Right ventricle myocardium inferior (tissue), 1 donor: ENCODE results near the gene TTC9B. TPM values are rescaled to one million over a fixed set of nuclear protein-coding genes. Genes with fewer than 3 reads are reported as not detected.
A peak's percentile ranks its signal among the peaks of the same experiment; 100 is the strongest.

Source experiments
- ATAC-seq: fragments of 200-7000 bp; cut with Tn5 transposase; one replicate; pipeline ENCODE4 v1.9.1; 2020; ENCODE audit warnings: mild to moderate bottlenecking, moderate library complexity
- DNase-seq: peaks from one replicate; pipeline ENCODE4 v3.0.0; 2021; ENCODE audit errors: missing footprints
- intact Hi-C: fragments of 100-400 bp; cut with DNase I; formaldehyde crosslinking; loops from one replicate; pipeline ENCODE4 v1.11.0; 2022
- long read RNA-seq: library from polyadenylated mRNA; unstranded; transcript quantifications from one replicate; pipeline ENCODE4 v2.0.0, GENCODE V29; 2021
- total RNA-seq: library from RNA; stranded (reverse); fragmentation: NEBNext Ultra II Directional; extraction: Animal tissue kit (Norgen Biotek cat#: 25700); gene quantifications from one replicate; pipeline ENCODE4 v1.2.1, GENCODE V29; 2021
- donor health status: DM: no; HTN: yes; CAD: no; lungs with severe emphysema.

The TTC9B gene
- total RNA-seq, result not detected
- long read RNA-seq, result 0 reads

DNA sequence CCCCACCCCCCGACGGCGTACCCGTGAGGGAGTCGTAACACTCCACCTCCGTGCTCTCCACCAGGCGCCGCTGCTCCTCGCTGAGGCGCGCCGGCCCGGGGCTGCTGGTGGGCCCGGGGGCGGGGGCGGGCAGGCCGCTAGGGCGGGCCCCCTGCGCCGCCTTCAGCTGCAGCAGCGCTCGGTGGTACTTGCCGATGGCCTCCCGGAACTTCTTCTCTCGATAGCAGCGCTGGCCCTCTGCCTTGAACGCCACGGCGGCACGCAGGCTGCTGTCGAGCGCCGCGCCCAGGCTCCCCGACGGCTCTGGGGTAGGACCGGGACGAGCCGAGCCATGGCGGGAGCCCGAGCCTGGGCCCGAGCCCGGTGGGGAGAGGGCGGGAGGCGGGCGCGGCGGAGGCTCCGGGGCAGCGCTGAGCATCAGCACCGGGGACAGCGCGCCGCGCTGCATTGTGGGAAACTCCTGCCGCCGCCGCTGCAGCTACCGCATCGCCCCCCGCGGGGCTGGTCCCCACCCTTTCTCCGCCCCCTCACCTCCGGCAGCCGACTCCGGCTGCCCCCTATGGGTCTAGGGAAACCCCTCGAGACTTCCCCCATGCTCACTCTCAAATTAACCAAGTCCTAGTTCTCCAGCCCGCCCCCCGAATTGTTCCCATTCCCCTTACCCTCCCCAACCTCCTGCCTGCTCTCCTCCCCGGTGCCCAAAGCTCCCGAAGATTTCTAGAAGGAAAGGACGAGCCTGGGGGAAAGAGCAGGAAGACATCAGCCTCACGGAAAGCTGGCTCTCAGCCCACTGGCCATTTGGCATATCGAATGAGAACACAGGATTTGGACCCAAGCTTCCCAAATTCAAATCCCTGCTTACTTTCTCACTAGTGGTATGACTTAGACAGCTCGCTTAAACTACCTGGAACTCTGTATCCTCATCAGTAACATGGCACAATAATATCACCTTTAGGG lies at the start of gene TTC9B:
Gene TTC9B, minus strand, starts transcription at position 451 of the 957 bp plus-strand sequence. Its CDS starts 3 bp downstream, at position 448.
- ATAC-seq, result no peak
- intact Hi-C loops, result no loop called here
- DNase-seq, result no peak

DNA sequence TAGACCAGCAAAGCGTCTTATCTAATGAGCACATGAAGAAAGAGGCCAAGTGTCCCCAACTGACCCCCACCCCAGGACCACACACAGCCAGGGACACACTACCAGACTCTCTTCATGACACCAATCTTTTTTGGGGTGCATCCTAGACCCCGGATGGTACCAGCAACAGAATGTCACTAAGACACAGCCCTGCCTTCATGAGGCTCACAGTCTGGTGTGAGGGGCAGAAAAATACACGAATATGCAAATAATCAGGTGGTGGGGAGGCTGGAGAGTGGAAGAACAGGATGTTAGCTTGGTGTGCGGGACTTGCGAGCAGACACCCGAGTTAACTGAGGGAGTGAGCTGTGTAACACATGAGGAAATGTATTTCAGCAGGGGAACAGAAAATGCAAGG lies 49.4 kb upstream of the TTC9B start:
- DNase-seq (no peak), ATAC-seq (no peak)
- intact Hi-C loops, result no loop called here

DNA sequence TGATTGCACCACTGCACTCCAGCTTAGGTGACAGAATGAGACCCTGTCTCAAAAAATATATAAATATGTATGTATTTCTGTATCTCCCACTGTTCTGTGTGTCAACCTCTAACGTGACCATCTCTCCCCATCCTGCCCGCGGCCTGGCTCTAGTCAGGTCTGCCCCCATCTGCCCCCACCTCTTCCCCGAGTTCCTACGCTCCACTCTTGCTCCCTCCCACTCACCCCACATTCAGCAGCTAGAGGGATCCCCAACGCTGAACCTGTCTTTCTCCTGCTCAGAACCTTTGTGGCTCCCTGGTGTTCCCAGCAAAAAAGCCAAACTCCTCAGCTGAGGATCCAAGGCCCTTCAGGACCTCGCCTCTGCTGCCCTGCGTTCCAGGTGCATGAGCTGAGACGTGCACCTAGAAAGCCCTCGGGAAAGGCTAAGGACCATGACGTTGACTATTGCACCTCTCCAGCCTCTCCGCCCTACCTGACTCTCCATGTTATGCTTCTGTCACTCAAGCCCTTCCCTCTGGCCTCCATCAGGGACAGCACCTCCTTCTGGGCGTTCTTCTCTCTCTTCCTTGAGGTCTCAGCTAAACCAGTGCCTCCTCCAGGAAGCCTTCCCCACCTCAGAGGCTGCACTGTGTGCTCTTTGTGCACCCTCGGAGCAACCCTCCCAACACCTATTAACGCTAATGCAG lies 48.9 kb upstream of the TTC9B start:
- intact Hi-C loops, result no loop called here
- DNase-seq, result no peak
- ATAC-seq, result no peak

DNA sequence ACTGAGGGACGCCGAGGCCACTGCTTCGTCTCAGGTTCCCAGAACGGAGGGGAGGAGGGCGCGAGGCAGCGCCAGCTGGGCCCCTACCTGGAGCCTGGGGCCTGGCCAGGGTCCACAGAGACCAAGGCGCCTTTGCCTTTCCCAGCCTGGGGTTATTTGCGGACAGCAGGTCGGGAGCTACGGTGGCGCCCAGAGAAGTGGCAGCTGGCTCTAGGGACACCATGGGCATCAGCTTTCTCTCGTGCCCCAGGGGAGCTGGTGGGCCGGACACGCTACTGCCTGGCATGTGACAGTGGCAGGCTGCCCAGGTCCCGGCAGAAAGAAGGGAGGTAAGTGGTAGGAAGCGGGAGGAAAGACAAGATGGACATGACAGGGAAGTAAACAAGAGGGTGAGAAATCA lies 47.9 kb upstream of the TTC9B start:
- peak; percentile 81 for DNase-seq
- ATAC-seq, result peak; percentile 68
- intact Hi-C loops, result no loop called here

DNA sequence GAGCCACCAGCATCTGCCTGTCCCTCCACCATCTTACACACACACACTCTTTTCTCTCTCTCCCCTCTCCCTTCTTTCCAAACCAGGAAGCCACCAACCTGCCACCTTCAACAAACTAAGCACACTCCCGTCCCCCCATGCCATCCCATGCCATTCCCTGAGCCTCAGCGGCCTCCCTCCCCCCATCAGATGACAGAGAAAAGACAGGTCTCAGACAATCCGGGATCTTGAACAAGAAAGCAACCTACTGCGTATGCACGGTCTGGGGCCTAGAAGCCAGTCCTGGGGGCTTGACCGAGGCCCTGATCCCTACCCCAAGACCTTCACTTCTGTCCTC lies 47.5 kb upstream of the TTC9B start:
- DNase-seq, result no peak
- ATAC-seq, result no peak
- intact Hi-C loops, result no loop called here

DNA sequence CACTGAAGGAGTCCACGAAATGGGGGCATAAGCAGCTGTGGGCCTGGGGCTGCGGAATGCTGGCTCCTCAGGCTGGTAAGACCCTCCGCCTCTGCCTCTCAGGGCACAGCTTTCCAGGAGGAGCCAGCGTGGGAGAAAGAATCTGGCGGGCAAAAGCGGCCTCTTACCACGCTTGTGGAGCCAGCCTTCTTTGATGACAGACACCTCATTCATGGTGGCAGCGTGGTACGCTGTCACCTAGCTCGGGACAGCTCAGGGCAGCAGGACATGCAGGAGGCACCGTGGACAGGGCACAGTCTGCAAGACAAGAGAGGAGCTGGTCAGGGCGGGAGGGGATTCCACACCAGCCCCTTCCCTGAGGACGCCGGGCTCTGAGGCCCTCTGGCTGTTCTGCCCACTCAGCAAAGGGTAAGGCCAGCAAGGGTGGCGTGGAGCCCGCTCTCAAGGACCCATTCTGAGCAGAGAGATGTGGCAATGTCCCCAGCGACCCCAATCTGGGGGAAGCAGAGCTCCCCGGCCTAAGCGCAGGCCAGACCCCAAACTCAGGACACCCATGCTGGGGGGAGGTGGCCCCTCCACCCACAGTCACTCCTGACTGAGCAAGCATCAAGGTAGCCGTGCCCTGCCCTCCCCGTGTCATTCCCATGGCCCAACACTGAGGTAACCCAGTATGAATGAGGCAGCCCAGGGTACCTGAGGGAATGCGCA lies 47.0 kb upstream of the TTC9B start:
- intact Hi-C loops, result no loop called here
- DNase-seq, result no peak
- no peak for ATAC-seq

DNA sequence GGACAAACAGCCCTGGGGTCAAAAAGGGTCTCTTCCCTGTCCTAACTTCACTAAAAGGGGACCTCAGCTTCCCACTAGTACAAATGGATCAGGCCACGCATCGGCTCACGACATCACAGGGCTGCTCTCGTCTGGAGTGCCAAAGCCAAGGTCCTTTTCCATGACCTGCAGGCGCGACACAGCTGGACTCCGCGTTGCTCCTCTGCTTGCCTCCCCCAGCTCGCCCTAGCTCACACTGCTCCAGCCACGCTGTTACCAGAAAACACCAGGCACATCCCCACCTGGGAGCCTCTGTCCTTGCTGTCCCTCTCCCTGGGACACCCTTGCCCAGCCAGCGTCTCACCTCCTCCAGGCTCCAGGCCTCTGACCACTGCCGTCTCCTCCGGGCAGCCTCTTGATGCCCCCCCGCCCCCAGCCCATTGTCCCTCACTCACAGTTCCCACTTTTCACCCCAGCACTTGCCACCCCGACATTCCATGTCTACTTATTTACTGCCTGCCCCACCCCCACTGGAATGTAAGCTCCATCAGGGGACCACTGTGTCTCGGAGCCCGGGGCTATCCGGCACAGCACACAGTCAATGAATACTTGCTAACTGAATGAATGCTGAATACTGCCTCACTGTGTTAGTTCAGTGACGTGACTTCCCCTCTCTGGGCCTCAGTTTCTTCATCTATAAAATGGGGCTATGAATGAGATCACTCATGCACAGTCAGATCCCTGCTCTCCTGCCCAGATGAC lies 46.3 kb upstream of the TTC9B start:
- intact Hi-C loops, result no loop called here
- ATAC-seq (no peak), DNase-seq (no peak)

DNA sequence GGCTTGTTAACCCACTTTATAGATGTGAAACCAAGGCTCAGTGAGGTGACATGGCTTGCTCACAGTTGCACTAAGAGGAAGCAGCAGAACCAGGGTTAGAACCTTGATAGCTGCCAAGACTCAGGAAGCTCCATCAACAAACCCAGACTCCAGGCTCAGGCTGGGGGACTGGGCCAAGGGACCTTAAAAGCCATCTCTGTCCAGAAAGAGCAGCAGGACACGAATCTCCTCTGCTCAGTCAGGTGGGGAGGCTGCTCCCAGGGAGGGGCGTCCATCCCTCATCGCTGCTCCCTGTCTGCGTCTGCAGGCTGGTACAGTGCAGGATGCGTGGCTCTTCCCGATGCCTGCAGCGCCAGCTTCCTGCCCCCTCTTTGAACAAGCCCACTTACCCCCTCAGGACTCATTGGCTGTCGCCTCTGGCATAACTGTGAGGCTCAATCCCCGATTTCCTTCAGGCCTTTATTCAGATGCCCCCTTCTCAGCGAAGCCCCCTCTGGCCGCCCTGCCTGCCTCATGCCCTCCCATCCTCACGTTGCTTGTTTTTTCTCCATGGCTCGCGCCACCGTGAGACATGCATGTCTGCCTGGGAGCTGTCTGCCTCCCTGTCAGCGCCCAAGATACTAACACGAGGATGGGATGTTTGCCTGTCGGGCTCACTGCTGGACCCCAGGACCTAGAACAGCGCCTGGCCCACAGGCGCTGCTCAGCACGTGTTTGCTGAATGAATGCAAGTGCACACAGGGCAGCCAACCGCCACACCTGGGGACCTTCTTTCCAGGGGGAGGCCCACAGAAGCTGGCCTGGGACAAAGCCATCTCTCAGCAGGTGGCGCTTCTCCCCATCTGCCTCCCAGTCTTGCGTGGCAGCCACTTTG lies 45.5 kb upstream of the TTC9B start:
- DNase-seq, result no peak
- no peak for ATAC-seq
- intact Hi-C loops, result no loop called here

DNA sequence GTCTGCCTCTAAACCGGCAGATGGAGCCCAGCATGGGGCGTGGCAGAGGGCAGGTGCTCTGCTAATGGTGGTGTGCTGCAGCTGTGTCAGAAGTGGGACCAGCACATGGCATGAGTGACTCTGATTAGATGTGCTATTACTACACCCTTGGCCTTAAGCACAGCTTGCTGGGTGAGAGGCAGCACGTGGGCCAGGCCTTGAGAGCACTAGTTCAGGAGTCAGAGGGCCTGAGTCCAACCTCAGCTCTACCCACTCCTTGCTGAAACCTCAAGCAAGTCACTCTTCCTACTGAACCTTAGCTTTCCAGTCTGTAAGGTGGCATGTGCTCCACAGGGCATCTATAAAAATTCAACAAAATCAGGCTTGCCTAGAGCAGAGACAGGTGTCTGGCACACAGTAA lies 44.2 kb upstream of the TTC9B start:
- intact Hi-C loops, result no loop called here
- DNase-seq, result no peak
- ATAC-seq, result no peak

DNA sequence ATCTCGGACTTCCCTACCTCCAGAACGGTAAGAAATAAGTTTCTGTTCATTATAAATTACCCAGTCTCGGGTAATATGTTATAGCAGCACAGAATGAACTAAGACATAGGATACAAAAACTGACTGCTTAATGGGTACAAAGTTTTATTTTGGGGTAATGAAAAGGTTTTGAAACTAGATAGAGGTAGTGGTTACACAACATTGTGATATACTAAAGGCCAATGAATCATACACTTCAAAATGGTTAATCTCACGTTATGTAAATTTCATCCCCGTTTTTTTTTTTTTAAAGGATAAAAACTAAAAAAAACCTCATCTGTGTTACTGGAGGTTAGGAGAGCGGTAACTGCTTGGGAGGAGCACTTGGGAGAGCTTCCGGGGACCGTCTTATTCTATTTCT lies 43.4 kb upstream of the TTC9B start:
- no peak for ATAC-seq
- intact Hi-C loops, result no loop called here
- DNase-seq, result no peak

DNA sequence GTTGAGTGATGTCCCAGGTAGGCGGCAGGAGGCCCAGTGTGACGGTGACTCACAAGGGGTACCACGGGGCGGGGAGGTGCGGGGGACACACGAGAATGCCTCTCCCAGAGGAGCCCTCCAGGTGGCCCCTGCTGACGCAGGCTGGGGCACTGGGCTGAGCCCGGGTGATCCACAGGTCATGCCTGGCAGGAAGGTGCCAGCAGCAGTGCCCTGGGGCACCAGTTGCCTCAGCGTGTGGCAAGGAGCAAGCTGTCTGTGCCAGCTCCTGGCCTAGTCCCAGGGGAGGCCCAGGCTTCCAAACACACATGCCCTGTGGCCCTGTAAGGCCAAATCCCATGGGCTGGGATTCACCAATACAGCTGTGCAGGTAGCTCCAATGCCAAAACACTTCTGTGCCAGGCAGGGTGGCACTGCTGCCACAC lies 38.9 kb upstream of the TTC9B start:
- DNase-seq (peak; percentile 79), ATAC-seq (peak; percentile 80)

DNA sequence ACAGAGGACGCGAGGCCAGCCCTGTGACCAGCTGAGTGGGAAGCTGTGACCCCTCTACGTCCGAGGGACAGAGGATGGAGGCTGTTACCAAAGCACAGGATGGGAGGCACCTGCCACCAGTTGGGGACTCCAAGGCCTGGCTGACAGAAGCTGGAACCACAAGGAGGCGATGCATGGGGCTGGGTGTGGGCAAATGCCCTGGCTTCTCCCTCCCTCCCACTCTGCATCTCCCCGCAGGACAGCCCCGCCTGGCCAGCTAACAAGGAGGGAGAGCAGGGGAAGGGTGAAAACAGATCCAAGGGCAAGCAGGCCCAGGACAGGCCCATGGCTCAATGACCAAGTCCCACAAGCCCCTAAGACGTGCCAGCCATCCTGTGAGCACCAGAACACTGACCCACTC lies 38.3 kb upstream of the TTC9B start:
- DNase-seq, result no peak
- intact Hi-C loops, result no loop called here
- no peak for ATAC-seq

More for the DNA sequence above, 38.9 kb upstream of the TTC9B start:
- intact Hi-C loops, result no loop called here

DNA sequence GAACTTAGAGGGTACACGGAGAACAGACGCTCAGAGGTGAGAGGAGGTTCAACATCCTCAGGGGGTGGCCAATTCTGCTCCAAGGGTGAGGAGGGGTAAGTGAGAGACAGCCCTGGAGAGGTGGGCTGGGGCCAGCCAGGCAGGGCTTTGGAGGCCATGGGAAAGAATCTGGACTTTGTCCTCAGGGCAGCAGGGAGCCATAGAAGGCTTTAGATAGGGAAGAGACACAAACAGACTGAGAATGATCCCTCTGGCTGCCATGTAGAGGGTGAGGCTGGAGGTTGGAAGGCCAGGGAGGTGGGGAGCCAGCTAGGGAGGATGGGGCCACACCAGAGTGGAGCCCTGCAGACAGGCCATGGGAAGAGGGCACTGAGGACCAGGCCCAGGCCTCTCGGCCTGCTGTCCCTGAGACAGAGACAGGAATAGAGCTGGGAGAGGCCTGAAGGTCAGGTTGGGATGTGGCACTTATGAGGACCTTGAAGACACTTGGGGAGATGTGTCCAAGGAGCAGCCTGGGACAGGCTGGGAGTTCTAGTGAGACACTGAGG lies 37.5 kb upstream of the TTC9B start:
- DNase-seq, result peak; percentile 44
- intact Hi-C loops, result no loop called here
- ATAC-seq, result no peak

DNA sequence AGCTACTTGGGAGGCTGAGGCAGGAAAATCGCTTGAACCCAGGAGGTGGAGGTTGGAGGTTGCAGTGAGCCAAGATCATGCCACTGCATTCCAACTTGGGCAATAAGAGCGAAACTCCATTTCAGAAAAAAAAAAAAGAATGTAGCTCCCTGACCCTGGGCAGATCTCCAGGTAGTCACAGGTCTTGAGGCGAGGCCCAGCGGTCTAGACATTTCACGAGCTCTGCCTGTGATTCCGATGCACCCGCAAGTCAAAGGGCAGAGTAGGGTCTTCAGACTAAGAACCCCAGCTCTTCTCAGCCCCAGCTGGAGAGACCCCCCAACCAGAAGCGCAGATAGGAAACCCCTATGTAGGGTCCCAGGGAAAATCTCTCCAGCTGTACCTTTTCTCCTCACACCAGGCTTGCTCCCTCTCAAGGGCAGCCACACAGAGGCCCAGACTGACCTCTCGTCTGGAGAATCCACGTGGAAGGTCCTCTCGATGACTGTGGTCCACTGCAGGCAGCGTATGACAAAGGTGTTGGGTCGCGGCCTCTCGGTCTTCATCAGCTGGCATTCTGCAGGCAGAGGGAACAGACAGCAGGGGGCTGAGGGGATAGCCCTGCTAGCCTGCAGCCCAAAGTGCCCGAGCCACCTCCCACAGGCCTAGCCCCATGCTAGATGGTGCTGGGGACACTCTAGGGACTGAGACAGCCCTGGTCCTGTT lies 36.7 kb upstream of the TTC9B start:
- intact Hi-C loops, result no loop called here
- no peak for DNase-seq
- no peak for ATAC-seq

DNA sequence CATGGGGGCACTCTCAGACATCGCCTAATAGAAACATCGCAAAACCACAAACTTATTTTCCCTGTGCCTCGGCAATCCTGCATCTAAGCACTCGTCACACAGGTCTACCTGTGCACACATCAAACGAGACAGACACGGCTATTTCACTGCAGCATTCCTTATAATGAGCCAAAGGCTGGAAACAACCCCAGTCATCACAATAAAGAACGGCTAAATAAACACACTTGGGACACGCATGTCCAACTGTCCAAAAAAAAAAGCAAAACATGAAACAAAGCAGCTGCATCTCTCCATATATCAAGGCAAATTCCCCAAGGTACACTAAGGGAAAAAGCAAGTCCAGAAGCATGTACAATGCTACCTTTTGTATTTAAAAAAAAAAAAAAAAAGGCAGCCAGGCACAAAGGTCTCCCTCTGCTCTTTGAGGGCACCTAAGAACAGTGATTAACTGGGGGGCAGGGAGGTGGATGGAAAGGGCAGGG lies 35.5 kb upstream of the TTC9B start:
- intact Hi-C loops, result no loop called here
- no peak for DNase-seq
- ATAC-seq, result no peak

DNA sequence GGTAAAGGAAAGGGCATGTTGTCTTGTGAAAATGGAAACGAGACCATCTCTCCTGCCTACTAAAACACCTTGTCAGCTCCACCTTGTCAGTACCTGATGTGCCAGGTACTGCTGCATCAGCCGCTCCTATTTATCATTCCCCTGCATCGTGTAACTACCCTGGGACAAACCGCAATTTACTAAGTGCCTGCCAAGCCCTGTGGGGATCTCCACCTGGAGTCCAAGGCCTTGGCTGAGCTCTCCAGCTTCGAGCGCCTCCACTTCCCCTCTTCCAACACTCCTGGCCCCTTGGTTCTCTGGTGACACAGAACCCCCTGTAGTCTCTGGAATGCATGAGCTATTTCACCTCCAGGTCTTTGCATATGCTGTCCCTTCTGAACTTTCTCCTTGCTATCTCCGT lies 34.2 kb upstream of the TTC9B start:
- ATAC-seq (no peak), DNase-seq (no peak)
- intact Hi-C loops, result no loop called here

DNA sequence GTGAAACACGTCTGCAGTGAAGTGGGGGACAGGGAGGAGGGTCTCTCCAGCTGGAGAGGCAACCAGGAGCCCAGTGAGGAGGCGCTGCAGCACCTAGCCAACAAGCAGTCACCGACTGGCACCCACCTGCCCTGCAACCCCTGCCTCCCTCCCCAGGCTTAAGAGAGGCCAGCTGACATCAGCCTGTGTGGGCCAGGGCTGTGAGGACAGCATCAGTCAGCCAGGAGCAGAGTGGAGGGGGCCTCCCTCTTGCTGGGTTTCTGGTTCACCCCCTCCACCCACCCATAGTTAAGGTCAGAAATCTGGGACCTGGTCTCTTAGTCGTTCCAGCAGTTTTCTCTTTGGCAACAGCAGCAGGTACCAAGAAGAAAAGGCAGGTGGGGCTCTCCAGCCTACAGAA lies 33.8 kb upstream of the TTC9B start:
- ATAC-seq (no peak), DNase-seq (peak; percentile 44)
- intact Hi-C loops, result no loop called here
